NAMALWA (cell line): ENCODE measurements around the gene MYOM3.

ENCODE experiments used
- DNase-seq: peaks from one replicate; pipeline ENCODE4 v3.0.0-alpha.2; 2015; ENCODE audit warnings: low spot score

Gene MYOM3

GRCh38 chr1:24111996-24112779 lies at the start of gene MYOM3:
Gene MYOM3, minus strand, starts transcription at chr1:24112135. Its CDS starts 3,499 bp downstream, at chr1:24108636.
- DNase-seq: peak; percentile 52

- DNase-seq: no peak
Measured at GRCh38 chr1:24161270-24161669, 49.3 kb upstream of the MYOM3 start.

GRCh38 chr1:24159366-24159765 lies 47.4 kb upstream of the MYOM3 start:
- DNase-seq: no peak

GRCh38 chr1:24157918-24158481 lies 46.1 kb upstream of the MYOM3 start:
- DNase-seq: no peak

- no peak for DNase-seq
Measured at GRCh38 chr1:24156542-24157260, 44.8 kb upstream of the MYOM3 start.

GRCh38 chr1:24155011-24155782 lies 43.3 kb upstream of the MYOM3 start:
- peak; percentile 40 for DNase-seq

- DNase-seq: no peak
Measured at GRCh38 chr1:24154215-24154614, 42.3 kb upstream of the MYOM3 start.

- DNase-seq: peak; percentile 35
Measured at GRCh38 chr1:24152631-24153494, 40.9 kb upstream of the MYOM3 start.

GRCh38 chr1:24151175-24151533 lies 39.2 kb upstream of the MYOM3 start:
- peak; percentile 56 for DNase-seq

- DNase-seq: peak; percentile 81
Measured at GRCh38 chr1:24150234-24151174, 38.6 kb upstream of the MYOM3 start.

- DNase-seq: no peak
Measured at GRCh38 chr1:24149866-24150233, 37.9 kb upstream of the MYOM3 start.

GRCh38 chr1:24147816-24148215 lies 35.9 kb upstream of the MYOM3 start:
- DNase-seq: no peak

GRCh38 chr1:24147194-24147593 lies 35.3 kb upstream of the MYOM3 start:
- DNase-seq: no peak

GRCh38 chr1:24142546-24143534 lies 30.9 kb upstream of the MYOM3 start, which contains the start of gene IL22RA1:
Gene IL22RA1, minus strand, starts transcription at chr1:24143140. Its CDS starts 58 bp downstream, at chr1:24143082.
- no peak for DNase-seq

GRCh38 chr1:24141311-24141997 lies 29.5 kb upstream of the MYOM3 start:
- DNase-seq: no peak

- no peak for DNase-seq
Measured at GRCh38 chr1:24140741-24141181, 28.8 kb upstream of the MYOM3 start.

GRCh38 chr1:24139841-24140425 lies 28.0 kb upstream of the MYOM3 start:
- DNase-seq: no peak

GRCh38 chr1:24139222-24139489 lies 27.2 kb upstream of the MYOM3 start:
- no peak for DNase-seq
